Smooth muscle cell (in vitro differentiated cells): Measurements from ENCODE around the gene KCNQ5. TPM values are rescaled to one million over a fixed set of nuclear protein-coding genes. Genes with fewer than 3 reads are reported as not detected.

ENCODE experiments used
- DNase-seq: peaks from one replicate; lab custom pipeline; 2025; ENCODE audit not compliant: unreplicated experiment; lab: John Stamatoyannopoulos, UW
- H2AFZ ChIP-seq: fragments of 200-600 bp; sonication (generic); 2 replicates; pipeline ENCODE4 v1.6.0; 2016; ENCODE audit warnings: antibody characterized with exemption, low read depth, mild to moderate bottlenecking
- H3F3A ChIP-seq: fragments of 200-600 bp; sonication (generic); 2 replicates; pipeline ENCODE4 v1.6.0; 2017; ENCODE audit warnings: antibody characterized with exemption, low read depth
- H3K27ac ChIP-seq: fragments of 200-600 bp; sonication (generic); 2 replicates; pipeline ENCODE4 v1.5.1; 2016; ENCODE audit warnings: low read depth, mild to moderate bottlenecking
- H3K27me3 ChIP-seq: fragments of 200-600 bp; sonication (generic); 2 replicates; pipeline ENCODE4 v1.6.1; 2016; ENCODE audit warnings: low read depth, mild to moderate bottlenecking
- H3K36me3 ChIP-seq: fragments of 200-600 bp; sonication (generic); 2 replicates; pipeline ENCODE4 v1.5.1; 2016; ENCODE audit warnings: low read depth
- H3K4me1 ChIP-seq: fragments of 200-600 bp; sonication (generic); 2 replicates; pipeline ENCODE4 v1.5.1; 2016; ENCODE audit warnings: low read depth
- H3K4me2 ChIP-seq: fragments of 200-600 bp; sonication (generic); 2 replicates; pipeline ENCODE4 v1.6.0; 2016; ENCODE audit warnings: mild to moderate bottlenecking
- H3K4me3 ChIP-seq: fragments of 200-600 bp; sonication (generic); 2 replicates; pipeline ENCODE4 v1.5.1; 2016; ENCODE audit warnings: mild to moderate bottlenecking
- H3K79me2 ChIP-seq: fragments of 200-600 bp; sonication (generic); 2 replicates; pipeline ENCODE4 v1.6.0; 2016; ENCODE audit warnings: low read depth, mild to moderate bottlenecking
- H3K9ac ChIP-seq: fragments of 200-600 bp; sonication (generic); 2 replicates; pipeline ENCODE4 v1.6.0; 2016; ENCODE audit warnings: low read depth
- H3K9me3 ChIP-seq: fragments of 200-600 bp; sonication (generic); replicated peaks from 2 replicates; pipeline ENCODE4 v1.5.1; 2016; ENCODE audit warnings: low read depth
- H4K20me1 ChIP-seq: fragments of 200-600 bp; sonication (generic); 2 replicates; pipeline ENCODE4 v1.6.0; 2016; ENCODE audit warnings: low read depth
- CTCF ChIP-seq: fragments of 200-600 bp; sonication (generic); IDR thresholded peaks from 2 replicates; pipeline ENCODE4 v1.5.1; 2017; ENCODE audit warnings: borderline replicate concordance, mild to moderate bottlenecking, antibody characterized with exemption; ENCODE audit not compliant: insufficient read depth, poor library complexity, severe bottlenecking
- WGBS: methylation state at CpG from one replicate; pipeline ENCODE4 v1.1.7; 2016; ENCODE audit warnings: low lambda C conversion rate; 5-methylcytosine and 5-hydroxymethylcytosine counted together
- polyA plus RNA-seq: library from polyadenylated mRNA; unstranded; fragments of >200 nt; fragmentation: Nextera tagmentation; extraction: Ambion mirVana; gene quantifications from 2 replicates; pipeline ENCODE4 v1.2.1, GENCODE V29; 2016
- total RNA-seq: library from RNA; depleted of rRNA; stranded (reverse); fragments of >200 nt; gene quantifications from 2 replicates; pipeline ENCODE4 v1.2.3, GENCODE V29; 2014

The KCNQ5 gene
- total and polyA plus RNA-seq, 2 experiments from 2014 or later, result 1.2 to 2.0 TPM

DNA sequence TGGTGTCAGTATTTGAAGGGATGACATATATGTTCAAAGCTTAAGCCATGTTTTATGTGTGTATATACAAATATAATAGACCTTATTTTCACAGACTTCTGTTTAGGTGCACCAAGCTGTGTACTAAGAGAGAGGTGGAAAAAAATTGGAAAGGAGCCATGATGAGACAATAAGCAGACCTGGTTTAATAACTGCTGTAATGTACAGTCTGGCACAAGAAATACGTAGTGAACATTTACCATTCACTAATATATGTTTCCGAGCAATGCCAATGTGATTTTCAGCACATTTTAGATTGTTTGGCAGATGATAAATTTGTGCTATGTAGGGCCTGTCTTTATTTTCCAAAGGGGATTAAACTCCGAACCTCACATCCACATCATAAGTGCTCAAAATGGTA lies 487.1 kb downstream of the KCNQ5 start:
- no peak overlapping the region for H3K4me2 ChIP-seq
- H3F3A ChIP-seq, result no peaks in the 10 kb centered on the region
- no peak for DNase-seq
- no peaks in the 10 kb centered on the region for H4K20me1 ChIP-seq
- H3K9ac ChIP-seq, result no peak overlapping the region
- no peak overlapping the region for H2AFZ ChIP-seq
- H3K36me3 ChIP-seq, result no peaks in the 10 kb centered on the region
- TF ChIP-seq CTCF, result no peak
- no peaks in the 10 kb centered on the region for H3K4me1 ChIP-seq
- H3K4me3 ChIP-seq, result no peak overlapping the region
- H3K9me3 ChIP-seq, result no peaks in the 10 kb centered on the region
- WGBS, result 95% methylated on average over 3 of the region's 3 CpGs
- no peak overlapping the region for H3K27ac ChIP-seq
- no peaks in the 10 kb centered on the region for H3K79me2 ChIP-seq
- no peaks in the 10 kb centered on the region for H3K27me3 ChIP-seq

- Histone ChIP-seq H3K27me3 (no peaks in the 10 kb centered on the region), H3K9me3 (no peaks in the 10 kb centered on the region), H3K79me2 (no peaks in the 10 kb centered on the region), H3K27ac (no peak overlapping the region), H3K4me1 (no peaks in the 10 kb centered on the region), H3F3A (no peaks in the 10 kb centered on the region), H3K9ac (no peak overlapping the region), H2AFZ (no peak overlapping the region), H4K20me1 (no peaks in the 10 kb centered on the region), H3K36me3 (no peaks in the 10 kb centered on the region), H3K4me3 (no peak overlapping the region), H3K4me2 (no peak overlapping the region)
- WGBS, result 31% methylated on average over 3 of the region's 3 CpGs
- no peak for DNase-seq
- TF ChIP-seq CTCF, result no peak
Observed at GRCh38 chr6:73109659-73110058, 487.8 kb downstream of the KCNQ5 start.

- no peak for DNase-seq
- Histone ChIP-seq H3K4me1 (no peaks in the 10 kb centered on the region), H3K36me3 (no peaks in the 10 kb centered on the region), H3K4me3 (no peak overlapping the region), H3K9ac (no peak overlapping the region), H3K4me2 (no peak overlapping the region), H2AFZ (no peak overlapping the region), H3K79me2 (no peaks in the 10 kb centered on the region), H3F3A (no peaks in the 10 kb centered on the region), H3K27ac (no peak overlapping the region), H3K9me3 (no peaks in the 10 kb centered on the region), H4K20me1 (no peaks in the 10 kb centered on the region), H3K27me3 (no peaks in the 10 kb centered on the region)
- no peak for TF ChIP-seq CTCF
- 92% methylated on average over 3 of the region's 3 CpGs for WGBS
Observed at GRCh38 chr6:73116330-73116729, 494.5 kb downstream of the KCNQ5 start.

DNA sequence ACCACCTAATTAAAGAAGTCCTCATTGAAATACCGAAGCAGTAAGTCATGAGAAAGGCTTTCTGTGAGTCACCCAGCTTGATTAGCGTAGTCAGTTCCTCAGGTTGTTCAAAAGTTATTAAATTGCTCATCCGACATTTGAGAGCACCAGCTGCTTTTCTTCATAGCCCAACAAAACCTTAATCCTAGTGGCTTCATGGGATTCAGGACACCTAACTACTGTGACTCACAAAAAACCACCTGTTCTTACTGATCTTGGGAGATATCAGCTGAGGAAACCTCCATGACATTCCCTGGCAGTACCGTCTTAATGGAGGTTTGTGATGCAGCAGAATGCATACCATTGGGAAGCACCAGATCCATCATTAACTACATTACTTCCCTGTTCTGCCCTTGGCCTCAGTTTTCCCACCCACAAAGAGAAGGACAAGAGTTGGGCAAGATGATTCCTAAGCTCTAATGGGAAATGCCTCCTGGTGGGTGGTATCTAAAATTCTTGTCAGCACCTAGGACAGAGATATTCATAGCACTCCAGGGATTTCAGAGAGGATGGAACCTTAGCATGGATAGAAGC lies 499.6 kb downstream of the KCNQ5 start:
- Histone ChIP-seq H3K27me3 (no peaks in the 10 kb centered on the region), H3K36me3 (no peaks in the 10 kb centered on the region), H3K27ac (no peak overlapping the region), H4K20me1 (no peaks in the 10 kb centered on the region), H3K9me3 (no peaks in the 10 kb centered on the region), H3F3A (no peaks in the 10 kb centered on the region), H3K4me2 (no peak overlapping the region), H3K4me3 (no peak overlapping the region), H2AFZ (no peak overlapping the region), H3K9ac (no peak overlapping the region), H3K4me1 (no peaks in the 10 kb centered on the region), H3K79me2 (no peaks in the 10 kb centered on the region)
- 70% methylated on average over 4 of the region's 4 CpGs for WGBS
- no peak for TF ChIP-seq CTCF
- no peak for DNase-seq
